Psoas muscle (tissue), 8 donors: Measurements from ENCODE around the gene HOXB4. TPM values are rescaled to one million over a fixed set of nuclear protein-coding genes. Genes with fewer than 3 reads are reported as not detected.
"Not testable (repeated sequence)": the region's sequence is repeated elsewhere in the genome, so short reads cannot be mapped to it uniquely, and the experiment has no call there.

Source experiments
- ATAC-seq, 4 donors: fragments of 200-7000 bp; cut with Tn5 transposase; one replicate each; pipeline ENCODE4 v1.9.1; 2020; ENCODE audit warnings: moderate library complexity in 3 of 4, mild to moderate bottlenecking in 2 of 4
- DNase-seq, 2 donors: peaks; one replicate each; pipeline ENCODE4 v3.0.0-alpha.2; 2020
- H3K27ac ChIP-seq: fragments of 200-600 bp; one replicate; pipeline ENCODE4 v1.8.0; 2022
- H3K27me3 ChIP-seq, 3 donors: fragments of 200-600 bp in 1 of 3; one replicate each; pipeline versions ENCODE4 v1.6.1 to v1.8.0; 2013 to 2022; ENCODE audit warnings: low read length in 2 of 3, mild to moderate bottlenecking in 2 of 3, moderate library complexity in 1 of 3; ENCODE audit not compliant: insufficient read depth in 3 of 3
- H3K36me3 ChIP-seq, 2 donors: fragments of 200-600 bp in 1 of 2; one replicate each; pipeline versions ENCODE4 v1.6.1 to v1.8.0; 2013 to 2022; ENCODE audit warnings: low read depth in 1 of 2, mild to moderate bottlenecking in 1 of 2, moderate library complexity in 1 of 2; ENCODE audit not compliant: insufficient read depth in 1 of 2
- H3K4me1 ChIP-seq: fragments of 200-600 bp; one replicate; pipeline ENCODE4 v1.8.0; 2022
- H3K4me3 ChIP-seq: fragments of 200-600 bp; one replicate; pipeline ENCODE4 v1.8.0; 2022; ENCODE audit warnings: mild to moderate bottlenecking
- H3K9me3 ChIP-seq: fragments of 200-600 bp; one replicate; pipeline ENCODE4 v1.8.0; 2022
- WGBS, 3 donors: extraction: QIAGEN DNeasy Blood & Tissue Kit; methylation state at CpG; one replicate each; pipeline versions ENCODE4 v1.1.6 to v1.1.7; 2013; 5-methylcytosine and 5-hydroxymethylcytosine counted together
- intact Hi-C, 2 donors: fragments of 100-400 bp; cut with DNase I; formaldehyde crosslinking; loops; one replicate each; pipeline versions ENCODE4 v1.11.0 to v1.14.2; 2022
- polyA plus RNA-seq, 3 donors: library from polyadenylated mRNA; stranded (reverse); fragments of 200-250 nt; gene quantifications; one replicate each; pipeline ENCODE4 v1.2.3, GENCODE V29; 2013
- total RNA-seq, 4 donors: library from RNA; stranded (reverse); fragmentation: NEBNext Ultra II Directional in 2 of 4; extraction: Animal tissue kit (Norgen Biotek cat#: 25700) in 2 of 4; gene quantifications; one replicate each; pipeline versions ENCODE4 v1.2.1 to v1.2.4, GENCODE V29; 2021 to 2023
- TF ChIP-seq, protein P1 (sequence below): fragments of 200-600 bp; IDR thresholded peaks from one replicate; pipeline ENCODE4 v1.8.0; 2022; ENCODE audit warnings: antibody characterized with exemption
- donor health status: healthy with polysubstance abuse.
- donor health status: DM: no; HTN: no; CAD: no; lungs with moderate emphysema.
- donor health status: Bipolar disorder and iron deficiency.
- donor health status: healthy.
- donor health status: DM: yes; HTN: yes; CAD: no.
- donor health status: DM: no; HTN: no; CAD: no.
- donor health status: DM: no; HTN: no; CAD: no.
- donor health status: DM: yes; HTN: yes; CAD: no.

Gene HOXB4
- total and polyA plus RNA-seq, 7 donors: 0.38 to 4.0 (median 0.89) TPM

DNA sequence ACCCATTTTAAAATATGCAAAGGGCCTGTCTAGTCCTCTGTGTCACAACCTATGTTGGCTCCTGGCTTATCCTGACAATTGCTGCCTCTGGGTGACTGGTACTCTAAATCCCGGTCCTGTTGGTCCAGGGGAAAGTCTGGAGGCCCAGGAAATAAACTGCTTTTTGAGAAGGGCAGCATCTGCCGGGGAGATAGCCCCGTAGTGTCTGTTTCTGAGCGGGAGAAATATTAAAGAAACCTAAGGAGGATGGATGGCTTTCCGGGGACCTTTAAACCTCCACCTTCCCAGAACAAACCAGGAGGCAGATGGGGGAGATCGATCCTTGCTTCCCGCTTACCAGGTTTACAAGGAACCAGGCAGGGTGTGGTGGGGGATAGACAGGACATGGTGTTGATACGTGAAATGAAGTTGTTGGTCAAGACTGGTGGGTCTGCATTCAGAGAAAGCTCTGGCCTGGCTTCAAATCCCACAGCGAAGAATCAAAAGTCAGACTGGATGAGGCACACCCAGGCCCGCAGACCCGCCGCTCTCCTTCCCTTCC, 37.0 kb downstream of the HOXB4 start:
- ATAC-seq (no peak), DNase-seq (no peak)
- TF ChIP-seq, protein P1, sequence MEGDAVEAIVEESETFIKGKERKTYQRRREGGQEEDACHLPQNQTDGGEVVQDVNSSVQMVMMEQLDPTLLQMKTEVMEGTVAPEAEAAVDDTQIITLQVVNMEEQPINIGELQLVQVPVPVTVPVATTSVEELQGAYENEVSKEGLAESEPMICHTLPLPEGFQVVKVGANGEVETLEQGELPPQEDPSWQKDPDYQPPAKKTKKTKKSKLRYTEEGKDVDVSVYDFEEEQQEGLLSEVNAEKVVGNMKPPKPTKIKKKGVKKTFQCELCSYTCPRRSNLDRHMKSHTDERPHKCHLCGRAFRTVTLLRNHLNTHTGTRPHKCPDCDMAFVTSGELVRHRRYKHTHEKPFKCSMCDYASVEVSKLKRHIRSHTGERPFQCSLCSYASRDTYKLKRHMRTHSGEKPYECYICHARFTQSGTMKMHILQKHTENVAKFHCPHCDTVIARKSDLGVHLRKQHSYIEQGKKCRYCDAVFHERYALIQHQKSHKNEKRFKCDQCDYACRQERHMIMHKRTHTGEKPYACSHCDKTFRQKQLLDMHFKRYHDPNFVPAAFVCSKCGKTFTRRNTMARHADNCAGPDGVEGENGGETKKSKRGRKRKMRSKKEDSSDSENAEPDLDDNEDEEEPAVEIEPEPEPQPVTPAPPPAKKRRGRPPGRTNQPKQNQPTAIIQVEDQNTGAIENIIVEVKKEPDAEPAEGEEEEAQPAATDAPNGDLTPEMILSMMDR: no peak
- Histone ChIP-seq H3K9me3 (no peaks in the 10 kb centered on the region), H3K36me3 (no peaks in the 10 kb centered on the region), H3K4me3 (peak overlapping the region; percentile 85), H3K4me1 (peaks cover 5% of the 10 kb centered on the region), H3K27ac (peak overlapping the region; percentile 89), H3K27me3 (peaks cover 4 to 9% (median 9%) of the 10 kb centered on the region in 3 donors)
- intact Hi-C loops: loop anchor here in 1 of 2 donors (5.0 kb wide), 1 partner anchor 49 kb away; no protein-coding TSS in a partner anchor
- WGBS, 3 donors: 36 to 47% (median 44%) methylated on average over 12 of the region's 12 CpGs

DNA sequence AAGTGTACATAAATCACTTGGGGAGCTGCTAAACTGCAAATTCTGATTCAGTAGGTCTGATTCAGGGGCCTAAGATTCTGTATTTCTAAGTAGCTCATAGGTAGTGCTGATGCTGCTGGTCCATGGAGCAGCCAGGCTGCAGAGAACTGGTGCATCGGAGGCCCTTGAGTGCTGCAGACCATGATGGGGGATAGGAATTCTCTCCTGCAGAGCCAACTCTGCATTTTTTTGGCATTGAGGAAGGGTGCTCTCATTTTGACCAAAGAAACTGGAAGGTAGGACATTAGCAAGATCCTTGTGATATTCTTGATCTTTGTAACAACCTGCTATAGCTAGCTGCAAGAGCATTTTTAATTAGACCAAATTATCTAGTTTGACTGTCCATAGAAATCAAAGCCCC, 37.9 kb downstream of the HOXB4 start:
- WGBS, 3 donors: 95 to 100% (median 100%) methylated on average over 1 of the region's 1 CpG
- intact Hi-C loops: loop anchor here in 1 of 2 donors (5.0 kb wide), 1 partner anchor 48 kb away; no protein-coding TSS in a partner anchor
- H3K27ac ChIP-seq: no peak overlapping the region
- peaks cover 4 to 9% (median 9%) of the 10 kb centered on the region in 3 donors for H3K27me3 ChIP-seq
- DNase-seq (no peak), ATAC-seq (no peak)
- H3K9me3 ChIP-seq: no peaks in the 10 kb centered on the region
- H3K36me3 ChIP-seq: no peaks in the 10 kb centered on the region
- no peaks in the 10 kb centered on the region for H3K4me1 ChIP-seq
- TF ChIP-seq, protein P1: no peak
- H3K4me3 ChIP-seq: no peak overlapping the region

DNA sequence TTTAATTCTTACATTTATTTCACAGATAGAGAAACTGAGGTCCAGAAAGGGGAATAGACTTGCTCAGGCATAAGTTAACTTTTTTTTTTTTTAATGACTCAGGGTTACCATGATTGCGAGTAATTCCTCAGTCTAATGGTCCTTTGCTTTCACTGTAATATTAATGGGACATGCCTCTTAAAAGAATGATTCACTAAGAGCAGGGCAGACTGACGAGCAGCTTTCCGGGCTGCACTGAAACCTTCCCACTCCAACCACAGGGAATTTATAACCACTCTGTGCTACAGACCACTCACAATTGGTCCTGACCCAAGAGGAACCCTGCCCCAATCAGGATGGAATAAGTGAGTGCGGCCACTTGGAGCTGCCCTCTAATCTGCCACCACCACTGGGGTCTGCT, 39.0 kb downstream of the HOXB4 start:
- Histone ChIP-seq H3K4me3 (no peak overlapping the region), H3K9me3 (no peaks in the 10 kb centered on the region), H3K4me1 (no peaks in the 10 kb centered on the region), H3K27ac (no peak overlapping the region), H3K36me3 (no peaks in the 10 kb centered on the region), H3K27me3 (peaks cover 4 to 9% (median 9%) of the 10 kb centered on the region in 3 donors)
- TF ChIP-seq, protein P1: no peak
- ATAC-seq: no peak
- WGBS, 3 donors: 93 to 96% (median 93%) methylated on average over 4 of the region's 4 CpGs
- DNase-seq: no peak
- intact Hi-C loops: no loop called here

DNA sequence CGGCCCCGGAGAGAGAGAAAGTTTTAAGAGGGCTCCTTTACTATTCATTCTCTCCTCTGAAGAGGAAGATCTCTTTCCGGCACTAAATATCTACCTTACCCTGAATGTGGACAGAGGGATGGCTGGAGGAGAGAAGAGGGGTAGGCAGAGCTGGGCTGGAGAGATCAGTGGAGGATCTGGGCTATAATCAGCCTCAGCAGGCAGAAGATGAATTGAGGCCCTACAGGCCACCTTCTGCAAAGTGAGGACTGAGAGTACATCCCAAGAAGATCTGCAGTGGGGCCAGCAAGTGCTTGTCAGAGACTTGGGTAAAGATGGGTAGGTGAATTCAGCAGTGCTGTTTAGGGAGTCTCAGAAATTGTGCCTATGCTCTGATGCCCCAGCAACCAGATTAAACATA, 40.8 kb downstream of the HOXB4 start:
- Histone ChIP-seq H3K27me3 (peaks cover 4 to 5% (median 4%) of the 10 kb centered on the region in 3 donors), H3K27ac (no peak overlapping the region), H3K4me3 (no peak overlapping the region), H3K9me3 (no peaks in the 10 kb centered on the region), H3K36me3 (no peaks in the 10 kb centered on the region), H3K4me1 (no peaks in the 10 kb centered on the region)
- 88 to 96% (median 94%) methylated on average over 3 of the region's 3 CpGs for WGBS, 3 donors
- TF ChIP-seq, protein P1: no peak
- no peak for ATAC-seq
- DNase-seq: no peak
- intact Hi-C loops: no loop called here

DNA sequence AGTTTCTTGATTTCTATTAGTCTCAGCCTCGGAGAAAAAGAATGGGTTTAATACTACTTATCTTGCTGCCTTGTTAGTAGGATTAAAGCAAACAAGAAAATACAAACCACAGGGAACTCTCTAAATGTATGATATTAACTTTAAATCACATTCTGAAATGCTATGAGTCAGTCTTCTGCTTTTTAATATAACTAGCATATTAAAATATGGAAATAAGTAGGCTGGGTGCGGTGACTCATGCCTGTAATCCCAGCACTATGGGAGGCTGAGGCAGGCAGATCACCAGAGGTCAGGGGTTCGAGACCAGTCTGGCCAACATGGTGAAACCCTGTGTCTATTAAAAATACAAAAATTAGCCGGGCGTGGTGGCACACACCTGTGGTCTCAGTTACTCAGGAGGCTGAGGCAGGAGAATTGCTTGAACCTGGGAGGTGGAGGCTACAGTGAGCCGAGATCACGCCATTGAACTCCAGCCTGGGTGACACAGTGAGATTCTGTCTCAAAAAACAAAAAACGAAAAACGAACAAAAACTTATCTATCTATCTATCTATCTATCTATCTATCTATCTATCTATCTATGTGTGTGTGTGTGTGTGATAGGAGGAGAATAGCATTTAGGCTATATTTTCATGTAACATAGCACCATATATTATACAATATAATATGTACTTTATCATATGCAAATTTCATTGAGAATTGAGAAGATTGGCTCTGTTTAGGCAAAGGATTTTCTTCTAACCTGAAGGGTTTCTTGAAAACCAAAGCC, 42.2 kb downstream of the HOXB4 start:
- DNase-seq, H3K27me3 ChIP-seq, H3K4me3 ChIP-seq, H3K4me1 ChIP-seq, intact Hi-C loops, H3K27ac ChIP-seq, H3K36me3 ChIP-seq, H3K9me3 ChIP-seq, ATAC-seq: not testable (repeated sequence)
- 89 to 95% (median 91%) methylated on average over 9 of the region's 9 CpGs for WGBS, 3 donors
